Thoracic aorta (tissue), 2 donors: ENCODE data around the gene ATAD1. TPM values are rescaled to one million over a fixed set of nuclear protein-coding genes. Genes with fewer than 3 reads are reported as not detected.
"Not testable (repeated sequence)": the region's sequence is repeated elsewhere in the genome, so short reads cannot be mapped to it uniquely, and the experiment has no call there.

Source experiments
- ATAC-seq: fragments of 150-250 bp; one replicate; pipeline ENCODE4 v1.8.0; 2017; ENCODE audit warnings: low read depth; ENCODE audit not compliant: insufficient number of reproducible peaks, low FRiP score
- DNase-seq: peaks from one replicate; pipeline ENCODE4 v3.0.0-alpha.2; 2020; ENCODE audit warnings: low spot score
- H3K27ac ChIP-seq, 2 donors: fragments of 200-600 bp; sonication (generic); 1 replicate in 1 of 2; 2 replicates in 1 of 2; pipeline ENCODE4 v1.5.1; 2016; ENCODE audit warnings: mild to moderate bottlenecking in 2 of 2, moderate library complexity in 2 of 2
- H3K27me3 ChIP-seq: fragments of 200-600 bp; sonication (generic); replicated peaks from 2 replicates; pipeline ENCODE4 v1.6.0; 2016; ENCODE audit warnings: mild to moderate bottlenecking; ENCODE audit not compliant: insufficient read depth
- H3K36me3 ChIP-seq: fragments of 200-600 bp; sonication (generic); one replicate; pipeline ENCODE4 v1.5.1; 2016
- H3K4me1 ChIP-seq, 2 donors: fragments of 200-600 bp; sonication (generic); 1 replicate in 1 of 2; 2 replicates in 1 of 2; pipeline versions ENCODE4 v1.5.1 to v1.6.0; 2016; ENCODE audit warnings: low read depth in 2 of 2, mild to moderate bottlenecking in 1 of 2; ENCODE audit not compliant: control insufficient read depth in 1 of 2
- H3K4me3 ChIP-seq: fragments of 200-600 bp; sonication (generic); 2 replicates; pipeline ENCODE4 v1.5.1; 2016; ENCODE audit warnings: mild to moderate bottlenecking
- H3K9me3 ChIP-seq: fragments of 200-600 bp; sonication (generic); 2 replicates; pipeline ENCODE4 v1.5.1; 2016
- CTCF ChIP-seq: fragments of 200-600 bp; sonication (generic); IDR thresholded peaks from one replicate; pipeline ENCODE4 v1.5.1; 2019; ENCODE audit warnings: antibody characterized with exemption
- total RNA-seq, 2 donors: library from RNA; depleted of rRNA; stranded (reverse); fragments of >200 nt; gene quantifications; one replicate each; pipeline versions ENCODE4 v1.1.0 to v1.2.3, GENCODE V29; 2016

ATAD1 gene
- total RNA-seq, 2 donors from 2014 or later: 25.3 to 29.1 TPM

DNA sequence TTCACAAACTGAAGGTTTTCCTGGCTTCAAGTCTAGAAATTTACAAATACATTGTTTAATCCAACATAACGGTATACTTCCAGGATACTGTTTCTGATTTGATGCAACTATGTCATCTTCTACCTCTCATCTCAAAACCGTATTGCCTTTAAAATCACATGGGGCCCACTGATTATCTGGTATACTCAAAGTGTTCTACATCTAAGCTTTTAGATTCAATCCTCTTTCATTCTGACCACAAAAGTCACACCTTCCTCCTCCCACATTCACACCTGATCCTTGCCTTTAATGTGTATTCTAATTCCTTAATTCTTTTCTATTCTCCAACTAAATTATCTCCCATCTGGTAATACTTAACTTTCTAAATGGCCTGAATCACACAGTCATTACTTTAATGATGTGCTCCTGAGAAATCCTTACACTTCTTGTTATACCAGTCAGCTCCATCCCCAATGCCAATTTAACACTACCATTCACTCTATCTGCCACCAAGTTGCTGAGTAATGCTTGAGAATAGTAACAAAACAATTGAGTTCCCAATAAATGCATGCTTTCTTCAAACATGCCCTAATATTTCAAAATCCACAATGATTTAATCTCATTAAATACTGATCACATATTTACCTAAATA is 13.0 kb downstream of the ATAD1 start:
- Histone ChIP-seq H3K4me3 (no peak overlapping the region), H3K36me3 (no peaks in the 10 kb centered on the region), H3K4me1 (peaks cover 5 to 18% of the 10 kb centered on the region in 2 donors), H3K27me3 (no peaks in the 10 kb centered on the region), H3K9me3 (no peaks in the 10 kb centered on the region), H3K27ac (no peak overlapping the region)
- no peak for ATAC-seq
- TF ChIP-seq CTCF: no peak
- no peak for DNase-seq

DNA sequence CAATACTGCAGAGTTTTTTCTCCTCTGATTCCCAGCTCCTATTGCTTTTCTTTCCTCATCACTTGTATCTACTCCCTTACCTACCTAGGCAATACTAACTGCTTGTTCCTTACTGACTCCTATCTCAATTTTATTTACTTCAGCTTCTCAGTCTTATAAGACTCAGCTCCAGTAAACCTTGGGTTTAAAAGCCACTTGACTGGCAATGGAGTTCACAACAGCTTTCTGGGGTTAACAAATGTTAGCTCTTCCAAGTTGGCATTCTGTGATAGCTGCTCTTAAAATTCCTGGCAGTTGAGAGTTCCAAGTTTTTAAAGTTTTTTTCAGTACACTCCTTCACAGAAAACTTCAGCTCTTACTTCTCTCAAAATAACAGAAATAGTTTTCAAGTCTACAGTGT is 14.2 kb downstream of the ATAD1 start:
- DNase-seq (no peak), ATAC-seq (no peak)
- Histone ChIP-seq H3K4me1 (peaks cover 5 to 18% of the 10 kb centered on the region in 2 donors), H3K27me3 (no peaks in the 10 kb centered on the region), H3K27ac (no peak overlapping the region), H3K9me3 (no peaks in the 10 kb centered on the region), H3K4me3 (no peak overlapping the region), H3K36me3 (no peaks in the 10 kb centered on the region)
- TF ChIP-seq CTCF: no peak

DNA sequence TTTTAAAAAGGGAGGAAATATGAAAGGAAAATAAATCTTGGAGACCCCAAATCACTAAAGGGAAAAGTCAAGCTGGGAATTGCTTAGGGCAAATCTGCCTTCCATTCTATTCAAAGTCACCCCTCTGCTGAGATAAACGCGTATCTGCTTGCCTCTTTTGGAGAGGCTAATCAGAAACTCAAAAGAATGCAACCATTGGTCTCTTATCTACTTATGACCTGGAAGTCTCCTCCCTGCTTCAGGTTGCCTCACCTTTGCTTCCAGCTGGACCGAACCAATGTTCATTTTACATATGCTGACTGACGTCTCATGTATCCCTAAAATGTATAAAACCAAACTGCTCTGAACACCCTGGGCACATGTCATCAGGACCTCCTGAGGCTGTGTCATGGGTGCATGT is 14.7 kb downstream of the ATAD1 start:
- DNase-seq (no peak), ATAC-seq (no peak)
- Histone ChIP-seq H3K27ac (no peak overlapping the region), H3K36me3 (no peaks in the 10 kb centered on the region), H3K27me3 (no peaks in the 10 kb centered on the region), H3K4me3 (no peak overlapping the region), H3K9me3 (no peaks in the 10 kb centered on the region), H3K4me1 (peaks cover 5 to 18% of the 10 kb centered on the region in 2 donors)
- no peak for TF ChIP-seq CTCF

- peaks cover 9 to 18% of the 10 kb centered on the region in 2 donors for H3K4me1 ChIP-seq
- ATAC-seq, DNase-seq, H3K4me3 ChIP-seq, H3K36me3 ChIP-seq, H3K27ac ChIP-seq, H3K27me3 ChIP-seq, H3K9me3 ChIP-seq: not testable (repeated sequence)
Measured at GRCh38 chr10:87801813-87802435, 16.1 kb downstream of the ATAD1 start.

- no peak overlapping the region for H3K4me3 ChIP-seq
- no peak for TF ChIP-seq CTCF
- peaks cover 9 to 10% of the 10 kb centered on the region in 2 donors for H3K4me1 ChIP-seq
- no peaks in the 10 kb centered on the region for H3K36me3 ChIP-seq
- H3K9me3 ChIP-seq: no peaks in the 10 kb centered on the region
- H3K27me3 ChIP-seq: no peaks in the 10 kb centered on the region
- ATAC-seq: no peak
- DNase-seq: no peak
- no peak overlapping the region for H3K27ac ChIP-seq
Measured at GRCh38 chr10:87799860-87800259, 18.2 kb downstream of the ATAD1 start.
